WTC11 (cell line): ENCODE results near the gene DGKZ. TPM values are rescaled to one million over a fixed set of nuclear protein-coding genes. Genes with fewer than 3 reads are reported as not detected.

ENCODE experiments used
- ATAC-seq: fragments of 200-7000 bp; cut with Tn5 transposase; 2 replicates; pipeline ENCODE4 v1.10.0; 2021; ENCODE audit warnings: mild to moderate bottlenecking, moderate library complexity
- CTCF ChIA-PET: fragments of 300-600 bp; sonication (Branson Sonifier 250); formaldehyde crosslinking; loops from one replicate; lab custom pipeline; 2021; ENCODE audit warnings: antibody characterized with exemption; lab: Charles Lee
- POLR2A ChIA-PET: fragments of 350-600 bp; sonication (Branson Sonifier 250); formaldehyde crosslinking; loops from one replicate; lab custom pipeline; 2021; ENCODE audit warnings: antibody characterized with exemption; lab: Charles Lee
- DNase-seq: peaks from one replicate; pipeline ENCODE4 v3.0.0; 2021; ENCODE audit warnings: low spot score
- H3K27ac Mint-ChIP-seq: 2 replicates; pipeline ENCODE4 v1.8.0; 2021; ENCODE audit warnings: mixed read lengths
- H3K27me3 Mint-ChIP-seq: 2 replicates; pipeline ENCODE4 v1.8.0; 2021; ENCODE audit warnings: low read depth, mild to moderate bottlenecking, moderate library complexity, mixed read lengths
- H3K36me3 Mint-ChIP-seq: 2 replicates; pipeline ENCODE4 v1.8.0; 2021; ENCODE audit warnings: mixed read lengths
- H3K4me1 Mint-ChIP-seq: 2 replicates; pipeline ENCODE4 v1.8.0; 2022; ENCODE audit warnings: mixed read lengths
- H3K4me3 Mint-ChIP-seq: 2 replicates; pipeline ENCODE4 v1.8.0; 2021; ENCODE audit warnings: mild to moderate bottlenecking, moderate library complexity, mixed read lengths
- H3K9me3 Mint-ChIP-seq: 2 replicates; pipeline ENCODE4 v1.8.0; 2021; ENCODE audit warnings: mixed read lengths
- AFF4 ChIP-seq: sonication (generic); formaldehyde crosslinking; IDR thresholded peaks from 2 replicates; pipeline ENCODE4 v1.8.1; 2023; ENCODE audit warnings: mild to moderate bottlenecking, missing genetic modification reagents, borderline replicate concordance
- ESRRA ChIP-seq: sonication (generic); formaldehyde crosslinking; IDR thresholded peaks from 2 replicates; pipeline ENCODE4 v1.8.1; 2022; ENCODE audit warnings: mild to moderate bottlenecking, missing genetic modification reagents, borderline replicate concordance
- GRHL2 ChIP-seq: fragments of 250-450 bp; sonication (Bioruptor Pico); IDR thresholded peaks from 2 replicates; pipeline ENCODE4 v1.8.0; 2022; ENCODE audit warnings: mild to moderate bottlenecking, moderate library complexity; ENCODE audit not compliant: insufficient replicate concordance, severe bottlenecking
- IRF2 ChIP-seq: sonication (generic); formaldehyde crosslinking; IDR thresholded peaks from 2 replicates; pipeline ENCODE4 v1.8.0; 2022; ENCODE audit warnings: low read depth, missing genetic modification reagents, borderline replicate concordance
- NFE2L1 ChIP-seq: sonication (generic); formaldehyde crosslinking; IDR thresholded peaks from 2 replicates; pipeline ENCODE4 v1.8.1; 2023; ENCODE audit warnings: missing genetic modification reagents
- NR2C2 ChIP-seq: sonication (generic); formaldehyde crosslinking; IDR thresholded peaks from 2 replicates; pipeline ENCODE4 v1.8.0; 2022; ENCODE audit warnings: mild to moderate bottlenecking, missing genetic modification reagents
- PRDM15 ChIP-seq: sonication (generic); formaldehyde crosslinking; IDR thresholded peaks from 2 replicates; pipeline ENCODE4 v1.8.0; 2022; ENCODE audit warnings: missing genetic modification reagents
- RORB ChIP-seq: fragments of 250-450 bp; sonication (Bioruptor Pico); IDR thresholded peaks from 2 replicates; pipeline ENCODE4 v1.9.0; 2021; ENCODE audit warnings: mild to moderate bottlenecking
- SOX15 ChIP-seq: fragments of 250-450 bp; sonication (Bioruptor Pico); IDR thresholded peaks from 2 replicates; pipeline ENCODE4 v1.9.0; 2021; ENCODE audit warnings: mild to moderate bottlenecking
- SP1 ChIP-seq: sonication (generic); formaldehyde crosslinking; conservative IDR thresholded peaks from 2 replicates; pipeline ENCODE4 v1.8.1; 2022; ENCODE audit warnings: missing genetic modification reagents
- ZNF232 ChIP-seq: sonication (generic); formaldehyde crosslinking; IDR thresholded peaks from 2 replicates; pipeline ENCODE4 v1.8.0; 2022; ENCODE audit warnings: mild to moderate bottlenecking, missing genetic modification reagents
- ZNF263 ChIP-seq: sonication (generic); formaldehyde crosslinking; IDR thresholded peaks from 2 replicates; pipeline ENCODE4 v1.8.1; 2022; ENCODE audit warnings: low read depth, mild to moderate bottlenecking, moderate library complexity, missing genetic modification reagents
- ZNF416 ChIP-seq: fragments of 250-450 bp; sonication (Bioruptor Pico); IDR thresholded peaks from 2 replicates; pipeline ENCODE4 v1.9.0; 2021; ENCODE audit warnings: mild to moderate bottlenecking, inconsistent platforms
- ZNF423 ChIP-seq: fragments of 250-450 bp; sonication (Bioruptor Pico); IDR thresholded peaks from 2 replicates; pipeline ENCODE4 v2.1.2; 2022; ENCODE audit warnings: mild to moderate bottlenecking, moderate library complexity
- ZSCAN18 ChIP-seq: fragments of 250-450 bp; sonication (Bioruptor Pico); IDR thresholded peaks from 2 replicates; pipeline ENCODE4 v2.1.2; 2022; ENCODE audit warnings: mild to moderate bottlenecking, moderate library complexity
- total RNA-seq: library from RNA; stranded (reverse); gene quantifications from 3 replicates; pipeline ENCODE4 v1.2.3, GENCODE V29; 2021
- TF ChIP-seq, protein P1 (sequence below): sonication (generic); formaldehyde crosslinking; IDR thresholded peaks from 2 replicates; pipeline ENCODE4 v1.8.1; 2022; ENCODE audit warnings: mild to moderate bottlenecking, moderate library complexity, missing genetic modification reagents
- TF ChIP-seq, protein P2 (sequence below): sonication (generic); formaldehyde crosslinking; IDR thresholded peaks from 2 replicates; pipeline ENCODE4 v1.8.0; 2023; ENCODE audit warnings: missing genetic modification reagents, mild to moderate bottlenecking, borderline replicate concordance
- TF ChIP-seq, protein P3 (sequence below): fragments of 250-450 bp; sonication (Bioruptor Pico); IDR thresholded peaks from 2 replicates; pipeline ENCODE4 v1.9.0; 2021; ENCODE audit warnings: mild to moderate bottlenecking

The DGKZ gene
- total RNA-seq, 1 experiment from 2014 or later, result 139 TPM

DNA sequence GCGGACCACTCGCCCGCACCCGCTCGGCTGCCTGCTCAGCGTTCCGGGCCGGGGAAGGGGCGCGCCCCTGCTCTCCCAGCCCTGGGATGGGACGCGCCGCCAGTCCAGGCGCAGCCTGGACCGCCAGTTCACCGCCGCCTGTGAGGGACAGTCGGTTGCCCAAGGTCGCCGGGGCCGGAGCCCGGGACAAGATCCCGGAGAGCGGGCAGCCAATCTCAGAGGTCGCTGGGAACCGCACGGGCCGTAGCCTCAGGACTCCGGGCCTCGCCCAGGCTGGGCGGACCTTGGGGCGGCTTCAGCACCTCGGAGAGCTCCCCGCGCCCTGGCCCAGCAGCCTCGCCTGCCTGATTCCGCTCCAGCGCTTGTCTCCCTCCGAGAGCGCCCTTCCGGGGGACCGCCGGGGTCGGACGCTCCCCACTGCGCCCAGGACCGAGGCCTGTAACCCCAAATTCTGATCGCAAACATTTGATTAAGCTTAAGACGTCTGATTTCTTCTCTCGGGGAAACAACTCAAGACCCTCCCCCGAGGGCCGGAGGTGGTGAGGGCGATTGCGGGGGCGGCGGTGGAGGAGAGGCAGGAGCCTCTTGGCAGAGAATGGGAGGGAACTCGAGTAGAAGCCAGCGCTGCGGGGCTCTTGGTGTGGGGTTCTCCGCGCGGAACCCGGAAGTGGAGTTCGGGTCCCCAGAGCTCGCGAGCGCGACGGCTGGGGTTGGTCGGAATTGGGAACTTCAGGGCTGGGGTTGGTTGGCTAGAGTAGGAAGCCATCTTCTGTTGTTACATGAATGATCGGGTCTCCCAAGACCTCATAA, 45.4 kb downstream of the DGKZ start (continued):
- no peak for TF ChIP-seq RORB (CRISPR knock-in tag)
- TF ChIP-seq SP1 (CRISPR knock-in tag), result peak; percentile 79
- TF ChIP-seq, protein P1, sequence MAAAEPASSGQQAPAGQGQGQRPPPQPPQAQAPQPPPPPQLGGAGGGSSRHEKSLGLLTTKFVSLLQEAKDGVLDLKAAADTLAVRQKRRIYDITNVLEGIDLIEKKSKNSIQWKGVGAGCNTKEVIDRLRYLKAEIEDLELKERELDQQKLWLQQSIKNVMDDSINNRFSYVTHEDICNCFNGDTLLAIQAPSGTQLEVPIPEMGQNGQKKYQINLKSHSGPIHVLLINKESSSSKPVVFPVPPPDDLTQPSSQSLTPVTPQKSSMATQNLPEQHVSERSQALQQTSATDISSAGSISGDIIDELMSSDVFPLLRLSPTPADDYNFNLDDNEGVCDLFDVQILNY (CRISPR knock-in tag), result peak; percentile 90
- no peak; the same call in 1 of the 2 replicates for TF ChIP-seq ZNF263 (CRISPR knock-in tag)

DNA sequence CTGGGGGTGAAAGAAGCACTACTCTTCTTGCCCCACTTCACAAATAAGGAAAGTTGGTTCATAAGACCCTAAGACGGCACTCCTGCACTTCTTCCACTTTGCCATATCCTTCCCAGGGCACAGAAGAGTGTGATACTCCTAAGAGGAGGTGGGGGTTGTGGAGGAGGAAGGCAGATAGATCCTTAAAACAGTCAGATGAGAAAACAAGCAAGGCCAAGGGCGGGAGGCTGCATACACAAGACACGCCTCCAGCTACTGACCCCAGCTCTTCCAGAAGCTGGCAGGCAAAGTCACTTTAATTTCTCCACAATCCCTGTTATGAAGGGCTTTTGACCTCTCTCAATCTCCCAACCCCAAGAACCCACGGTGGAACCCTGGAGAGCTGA, 46.0 kb downstream of the DGKZ start:
- DNase-seq, result no peak
- peaks cover 43% of the 10 kb centered on the region for H3K27me3 Mint-ChIP-seq
- POLR2A ChIA-PET, result interaction anchor here (1.0 to 1.2 kb wide), 3 partner anchors 10 to 80 kb away, joined by 3 to 5 read pairs (median 4); no protein-coding TSS in a partner anchor
- no peaks in the 10 kb centered on the region; the same call in 1 of the 2 replicates for H3K36me3 Mint-ChIP-seq
- ATAC-seq, result no peak
- CTCF ChIA-PET, result interaction anchor here (0.5 to 6.6 kb wide), 24 partner anchors 10 to 520 kb away, joined by 3 to 96 read pairs (median 9); partner anchors contain the start of genes ATG13, CREB3L1, DGKZ and MDK
- H3K4me1 Mint-ChIP-seq, result peaks cover 21% of the 10 kb centered on the region
- no peaks in the 10 kb centered on the region for H3K9me3 Mint-ChIP-seq
- no peak for TF ChIP-seq NFE2L1 (CRISPR knock-in tag)
- no peak for TF ChIP-seq ZNF423 (CRISPR knock-in tag)
- TF ChIP-seq, protein P2, sequence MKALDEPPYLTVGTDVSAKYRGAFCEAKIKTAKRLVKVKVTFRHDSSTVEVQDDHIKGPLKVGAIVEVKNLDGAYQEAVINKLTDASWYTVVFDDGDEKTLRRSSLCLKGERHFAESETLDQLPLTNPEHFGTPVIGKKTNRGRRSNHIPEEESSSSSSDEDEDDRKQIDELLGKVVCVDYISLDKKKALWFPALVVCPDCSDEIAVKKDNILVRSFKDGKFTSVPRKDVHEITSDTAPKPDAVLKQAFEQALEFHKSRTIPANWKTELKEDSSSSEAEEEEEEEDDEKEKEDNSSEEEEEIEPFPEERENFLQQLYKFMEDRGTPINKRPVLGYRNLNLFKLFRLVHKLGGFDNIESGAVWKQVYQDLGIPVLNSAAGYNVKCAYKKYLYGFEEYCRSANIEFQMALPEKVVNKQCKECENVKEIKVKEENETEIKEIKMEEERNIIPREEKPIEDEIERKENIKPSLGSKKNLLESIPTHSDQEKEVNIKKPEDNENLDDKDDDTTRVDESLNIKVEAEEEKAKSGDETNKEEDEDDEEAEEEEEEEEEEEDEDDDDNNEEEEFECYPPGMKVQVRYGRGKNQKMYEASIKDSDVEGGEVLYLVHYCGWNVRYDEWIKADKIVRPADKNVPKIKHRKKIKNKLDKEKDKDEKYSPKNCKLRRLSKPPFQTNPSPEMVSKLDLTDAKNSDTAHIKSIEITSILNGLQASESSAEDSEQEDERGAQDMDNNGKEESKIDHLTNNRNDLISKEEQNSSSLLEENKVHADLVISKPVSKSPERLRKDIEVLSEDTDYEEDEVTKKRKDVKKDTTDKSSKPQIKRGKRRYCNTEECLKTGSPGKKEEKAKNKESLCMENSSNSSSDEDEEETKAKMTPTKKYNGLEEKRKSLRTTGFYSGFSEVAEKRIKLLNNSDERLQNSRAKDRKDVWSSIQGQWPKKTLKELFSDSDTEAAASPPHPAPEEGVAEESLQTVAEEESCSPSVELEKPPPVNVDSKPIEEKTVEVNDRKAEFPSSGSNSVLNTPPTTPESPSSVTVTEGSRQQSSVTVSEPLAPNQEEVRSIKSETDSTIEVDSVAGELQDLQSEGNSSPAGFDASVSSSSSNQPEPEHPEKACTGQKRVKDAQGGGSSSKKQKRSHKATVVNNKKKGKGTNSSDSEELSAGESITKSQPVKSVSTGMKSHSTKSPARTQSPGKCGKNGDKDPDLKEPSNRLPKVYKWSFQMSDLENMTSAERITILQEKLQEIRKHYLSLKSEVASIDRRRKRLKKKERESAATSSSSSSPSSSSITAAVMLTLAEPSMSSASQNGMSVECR, result no peak
- no peak for TF ChIP-seq NR2C2 (CRISPR knock-in tag)
- no peak for TF ChIP-seq SP1 (CRISPR knock-in tag)
- TF ChIP-seq ZNF416 (CRISPR knock-in tag), result no peak
- no peak for TF ChIP-seq RORB (CRISPR knock-in tag)
- no peak for TF ChIP-seq IRF2 (CRISPR knock-in tag)
- TF ChIP-seq GRHL2, result no peak
- no peak for TF ChIP-seq PRDM15 (CRISPR knock-in tag)
- TF ChIP-seq, protein P3, sequence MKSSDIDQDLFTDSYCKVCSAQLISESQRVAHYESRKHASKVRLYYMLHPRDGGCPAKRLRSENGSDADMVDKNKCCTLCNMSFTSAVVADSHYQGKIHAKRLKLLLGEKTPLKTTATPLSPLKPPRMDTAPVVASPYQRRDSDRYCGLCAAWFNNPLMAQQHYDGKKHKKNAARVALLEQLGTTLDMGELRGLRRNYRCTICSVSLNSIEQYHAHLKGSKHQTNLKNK (CRISPR knock-in tag), result no peak
- no peak for TF ChIP-seq AFF4
- TF ChIP-seq SOX15 (CRISPR knock-in tag), result no peak
- TF ChIP-seq ZNF232 (CRISPR knock-in tag), result no peak
- no peak for TF ChIP-seq ESRRA (CRISPR knock-in tag)
- no peak for TF ChIP-seq ZSCAN18 (CRISPR knock-in tag)
- no peak overlapping the region for H3K27ac Mint-ChIP-seq
- H3K4me3 Mint-ChIP-seq, result peak overlapping the region; percentile 84
